HL-60 (cell line): ENCODE measurements around the gene POU2F1.

ENCODE experiments used
- DNase-seq, 2 experiments: peaks; one replicate each; pipeline ENCODE4 v3.0.0-alpha.2; 2010 to 2020; ENCODE audit warnings: low read depth in 1 of 2, low spot score in 1 of 2
- H3K27ac ChIP-seq: fragments of 250-450 bp; sonication (Bioruptor Pico); replicated peaks from 2 replicates; pipeline ENCODE4 v1.5.1; 2020; ENCODE audit warnings: mild to moderate bottlenecking, moderate library complexity
- H3K27me3 ChIP-seq: fragments of 250-450 bp; sonication (Bioruptor Pico); 2 replicates; pipeline ENCODE4 v1.5.1; 2021; ENCODE audit warnings: mild to moderate bottlenecking, moderate library complexity; ENCODE audit not compliant: insufficient read depth, poor library complexity, severe bottlenecking
- H3K4me3 ChIP-seq: replicated peaks from 2 replicates; pipeline ENCODE4 v1.5.1; 2011; ENCODE audit warnings: mild to moderate bottlenecking, control low read depth, low read length; ENCODE audit not compliant: insufficient read depth
- GABPA ChIP-seq: IDR thresholded peaks from 2 replicates; pipeline ENCODE4 v1.6.1; 2012; ENCODE audit warnings: low read depth
- POLR2AphosphoS5 ChIP-seq: IDR thresholded peaks from 2 replicates; pipeline ENCODE4 v1.6.1; 2012; ENCODE audit warnings: low read depth
- SPI1 ChIP-seq: IDR thresholded peaks from 2 replicates; pipeline ENCODE4 v1.6.1; 2012; ENCODE audit warnings: low read depth, mild to moderate bottlenecking, borderline replicate concordance
- TF ChIP-seq, protein P1 (sequence below): IDR thresholded peaks from one replicate; pipeline ENCODE4 v1.5.1; 2011; ENCODE audit warnings: low read length, control low read depth, inconsistent platforms; ENCODE audit not compliant: insufficient read depth
- TF ChIP-seq, protein P2 (sequence below): IDR thresholded peaks from 2 replicates; pipeline ENCODE4 v1.6.1; 2012; ENCODE audit warnings: low read depth; ENCODE audit not compliant: insufficient replicate concordance

POU2F1 gene

DNA sequence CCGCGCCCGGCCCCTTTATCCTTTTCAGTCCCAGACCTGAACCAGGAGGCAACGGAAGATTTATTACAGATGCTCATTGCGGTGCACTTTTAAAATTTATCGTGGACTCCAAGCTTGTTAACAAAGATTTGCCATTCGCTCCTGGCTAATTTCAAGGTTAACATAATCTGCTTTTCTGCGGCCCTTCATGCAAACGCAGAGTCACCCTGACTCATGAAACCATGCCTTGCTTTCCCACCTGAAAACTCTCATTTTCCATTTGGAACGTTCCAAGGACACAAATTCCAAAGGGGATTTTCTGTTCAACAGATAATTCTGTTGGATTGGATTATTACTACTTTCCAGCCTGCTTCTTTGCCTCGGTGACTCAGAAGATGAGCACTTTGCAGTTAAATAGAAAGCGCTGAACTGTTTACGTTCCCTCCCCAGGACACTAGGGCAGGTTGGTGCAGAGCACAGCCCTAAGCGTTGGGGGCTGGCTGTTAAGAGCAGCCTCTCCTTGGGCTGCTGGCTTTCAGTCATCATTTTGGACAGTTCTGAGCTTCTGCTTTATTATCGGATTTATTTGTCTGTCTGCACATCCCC, 246.5 kb downstream of the POU2F1 start:
- TF ChIP-seq POLR2AphosphoS5, result no peak
- TF ChIP-seq, protein P1, sequence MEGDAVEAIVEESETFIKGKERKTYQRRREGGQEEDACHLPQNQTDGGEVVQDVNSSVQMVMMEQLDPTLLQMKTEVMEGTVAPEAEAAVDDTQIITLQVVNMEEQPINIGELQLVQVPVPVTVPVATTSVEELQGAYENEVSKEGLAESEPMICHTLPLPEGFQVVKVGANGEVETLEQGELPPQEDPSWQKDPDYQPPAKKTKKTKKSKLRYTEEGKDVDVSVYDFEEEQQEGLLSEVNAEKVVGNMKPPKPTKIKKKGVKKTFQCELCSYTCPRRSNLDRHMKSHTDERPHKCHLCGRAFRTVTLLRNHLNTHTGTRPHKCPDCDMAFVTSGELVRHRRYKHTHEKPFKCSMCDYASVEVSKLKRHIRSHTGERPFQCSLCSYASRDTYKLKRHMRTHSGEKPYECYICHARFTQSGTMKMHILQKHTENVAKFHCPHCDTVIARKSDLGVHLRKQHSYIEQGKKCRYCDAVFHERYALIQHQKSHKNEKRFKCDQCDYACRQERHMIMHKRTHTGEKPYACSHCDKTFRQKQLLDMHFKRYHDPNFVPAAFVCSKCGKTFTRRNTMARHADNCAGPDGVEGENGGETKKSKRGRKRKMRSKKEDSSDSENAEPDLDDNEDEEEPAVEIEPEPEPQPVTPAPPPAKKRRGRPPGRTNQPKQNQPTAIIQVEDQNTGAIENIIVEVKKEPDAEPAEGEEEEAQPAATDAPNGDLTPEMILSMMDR, result no peak
- no peak for TF ChIP-seq SPI1
- TF ChIP-seq GABPA, result no peak
- TF ChIP-seq, protein P2, sequence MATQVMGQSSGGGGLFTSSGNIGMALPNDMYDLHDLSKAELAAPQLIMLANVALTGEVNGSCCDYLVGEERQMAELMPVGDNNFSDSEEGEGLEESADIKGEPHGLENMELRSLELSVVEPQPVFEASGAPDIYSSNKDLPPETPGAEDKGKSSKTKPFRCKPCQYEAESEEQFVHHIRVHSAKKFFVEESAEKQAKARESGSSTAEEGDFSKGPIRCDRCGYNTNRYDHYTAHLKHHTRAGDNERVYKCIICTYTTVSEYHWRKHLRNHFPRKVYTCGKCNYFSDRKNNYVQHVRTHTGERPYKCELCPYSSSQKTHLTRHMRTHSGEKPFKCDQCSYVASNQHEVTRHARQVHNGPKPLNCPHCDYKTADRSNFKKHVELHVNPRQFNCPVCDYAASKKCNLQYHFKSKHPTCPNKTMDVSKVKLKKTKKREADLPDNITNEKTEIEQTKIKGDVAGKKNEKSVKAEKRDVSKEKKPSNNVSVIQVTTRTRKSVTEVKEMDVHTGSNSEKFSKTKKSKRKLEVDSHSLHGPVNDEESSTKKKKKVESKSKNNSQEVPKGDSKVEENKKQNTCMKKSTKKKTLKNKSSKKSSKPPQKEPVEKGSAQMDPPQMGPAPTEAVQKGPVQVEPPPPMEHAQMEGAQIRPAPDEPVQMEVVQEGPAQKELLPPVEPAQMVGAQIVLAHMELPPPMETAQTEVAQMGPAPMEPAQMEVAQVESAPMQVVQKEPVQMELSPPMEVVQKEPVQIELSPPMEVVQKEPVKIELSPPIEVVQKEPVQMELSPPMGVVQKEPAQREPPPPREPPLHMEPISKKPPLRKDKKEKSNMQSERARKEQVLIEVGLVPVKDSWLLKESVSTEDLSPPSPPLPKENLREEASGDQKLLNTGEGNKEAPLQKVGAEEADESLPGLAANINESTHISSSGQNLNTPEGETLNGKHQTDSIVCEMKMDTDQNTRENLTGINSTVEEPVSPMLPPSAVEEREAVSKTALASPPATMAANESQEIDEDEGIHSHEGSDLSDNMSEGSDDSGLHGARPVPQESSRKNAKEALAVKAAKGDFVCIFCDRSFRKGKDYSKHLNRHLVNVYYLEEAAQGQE, result no peak
- H3K4me3 ChIP-seq, result no peak overlapping the region

DNA sequence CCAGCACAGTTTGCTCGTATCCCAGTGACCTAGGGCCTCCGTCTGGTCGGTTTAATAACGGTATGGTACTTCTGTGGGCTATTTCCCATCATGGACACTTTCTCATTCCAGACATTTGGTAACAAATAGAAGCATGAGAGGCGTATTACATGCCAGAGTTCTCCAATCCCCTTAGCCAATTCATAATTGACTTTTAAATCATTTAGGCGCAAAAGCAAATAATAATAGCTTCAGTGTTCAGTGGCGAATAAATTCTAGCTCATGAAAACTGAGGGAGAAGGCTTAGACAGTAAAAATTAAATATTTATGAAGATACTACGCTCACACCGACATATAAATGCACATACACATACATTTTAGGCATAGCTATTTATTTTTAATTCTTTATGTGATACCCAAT, 247.1 kb downstream of the POU2F1 start:
- no peak for DNase-seq
- peaks cover 3% of the 10 kb centered on the region for H3K27me3 ChIP-seq
- H3K4me3 ChIP-seq, result no peak overlapping the region
- TF ChIP-seq GABPA (no peak), POLR2AphosphoS5 (no peak), SPI1 (no peak)
- TF ChIP-seq, protein P1, result no peak
- TF ChIP-seq, protein P2, result no peak
- no peak overlapping the region for H3K27ac ChIP-seq

More for the DNA sequence above, 246.5 kb downstream of the POU2F1 start:
- Histone ChIP-seq H3K27ac (no peak overlapping the region), H3K27me3 (peaks cover 3% of the 10 kb centered on the region)
- no peak for DNase-seq

DNA sequence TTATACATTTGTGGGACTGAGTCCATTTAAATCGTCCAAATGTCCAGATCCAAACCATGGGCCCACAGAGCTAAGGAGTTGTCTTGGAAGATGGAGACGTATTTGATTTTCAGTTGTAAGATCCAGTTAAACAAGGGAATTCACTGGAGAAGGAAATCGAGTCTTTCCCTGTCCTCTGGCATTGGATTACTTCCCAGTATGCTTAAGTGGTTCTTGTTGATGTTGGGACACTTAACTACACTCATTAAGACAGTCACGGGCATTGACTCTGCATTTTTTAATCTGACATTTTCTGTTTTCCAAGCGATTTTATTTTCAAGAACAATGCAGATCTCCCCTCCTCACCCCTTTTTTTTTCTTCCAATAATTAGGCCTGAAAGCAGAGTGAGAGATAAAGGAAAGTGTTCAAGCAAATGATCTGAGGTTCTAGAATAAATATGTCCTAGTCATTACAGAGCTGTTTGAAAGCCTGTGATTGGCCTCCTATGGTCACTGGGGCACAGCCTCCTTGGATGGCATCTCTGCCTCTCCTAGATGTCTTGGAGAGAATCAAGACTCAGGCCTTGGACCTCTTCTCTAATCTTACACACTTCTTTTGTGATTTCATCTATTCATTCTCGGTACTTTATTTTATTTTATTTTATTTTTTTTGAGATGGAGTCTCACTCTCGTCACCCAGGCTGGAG, 248.7 kb downstream of the POU2F1 start:
- no peak for DNase-seq
- Histone ChIP-seq H3K27me3 (no peaks in the 10 kb centered on the region), H3K4me3 (no peak overlapping the region), H3K27ac (no peak overlapping the region)
- TF ChIP-seq POLR2AphosphoS5 (no peak), GABPA (no peak), SPI1 (no peak)
- TF ChIP-seq, protein P2, result no peak
- TF ChIP-seq, protein P1, result no peak
